Measurements from ENCODE around the gene RAB44. TPM values are rescaled to one million over a fixed set of nuclear protein-coding genes. Genes with fewer than 3 reads are reported as not detected.

Gene RAB44
- total RNA-seq, 1 experiment from 2014 or later: not detected

GRCh38 chr6:36694616-36695015 lies 3.0 kb upstream of the RAB44 start:
- H3K4me1 Mint-ChIP-seq: peaks cover 0 to 4% of the 10 kb centered on the region in 2 experiments; a peak in 1 of 4 replicates
- no peak overlapping the region for H2BK12ac ChIP-seq (ENCODE audit: insufficient read length, low read depth, low read length)
- no peak for TF ChIP-seq CTCF (conservative IDR thresholded peaks at IDR 0.05)
- no CpG with 5 or more reads among the region's 6 CpGs for WGBS (ENCODE audit: extremely low coverage, insufficient read length, low lambda C conversion rate)
- H3K9me3 ChIP-seq (ENCODE audit: control insufficient read depth, low read depth, low read length): no peaks in the 10 kb centered on the region
- no peak overlapping the region for H2BK5ac ChIP-seq (ENCODE audit: insufficient read length, low read length)
- no peaks in the 10 kb centered on the region for H3K23me2 ChIP-seq (ENCODE audit: insufficient read length, low read depth, low read length, poor library complexity, severe bottlenecking)
- H3T11ph ChIP-seq (ENCODE audit: low read length): no peak overlapping the region
- no peak overlapping the region for H4K5ac ChIP-seq (ENCODE audit: insufficient read length, low read depth, low read length)
- no peak overlapping the region for H3K14ac ChIP-seq (ENCODE audit: insufficient read depth, low read length)
- no peaks in the 10 kb centered on the region for H3K4me1 ChIP-seq (ENCODE audit: insufficient read depth, low read length)
- H2BK15ac ChIP-seq (ENCODE audit: low read depth, low read length): no peak overlapping the region
- no peak overlapping the region for H3K27ac Mint-ChIP-seq
- H2AK5ac ChIP-seq (ENCODE audit: insufficient read length, low read length): no peak overlapping the region
- no peak overlapping the region for H3K27ac ChIP-seq (ENCODE audit: insufficient read length, low read depth, low read length)
- H3K36me3 Mint-ChIP-seq (ENCODE audit: insufficient read depth in 1 of 3, low read depth in 3 of 3): no peaks in the 10 kb centered on the region
- H4K91ac ChIP-seq (ENCODE audit: insufficient read length, low read depth, low read length): no peak overlapping the region
- H3K79me1 ChIP-seq (ENCODE audit: insufficient read depth, low read depth, low read length, poor library complexity, severe bottlenecking): no peaks in the 10 kb centered on the region
- peaks cover 3% of the 10 kb centered on the region; the same call in 1 of the 2 replicates for H3K27me3 Mint-ChIP-seq (ENCODE audit: low read depth)
- H4K8ac ChIP-seq (replicated peaks; ENCODE audit: insufficient read length, low read depth, low read length): no peak overlapping the region
- no peak overlapping the region for H2BK20ac ChIP-seq (ENCODE audit: low read depth, low read length, poor library complexity, severe bottlenecking)
- no peak overlapping the region for H3K18ac ChIP-seq (ENCODE audit: insufficient read length, low read depth, low read length)
- no peak overlapping the region for H3K4ac ChIP-seq (ENCODE audit: low read depth, low read length)
- H4K20me1 ChIP-seq (ENCODE audit: control insufficient read depth, insufficient read depth, insufficient read length): no peaks in the 10 kb centered on the region
- H3K79me2 ChIP-seq (ENCODE audit: insufficient read depth, low read length): no peaks in the 10 kb centered on the region
- no peak overlapping the region for H2BK120ac ChIP-seq (ENCODE audit: low read depth, low read length, poor library complexity, severe bottlenecking)
- no peak overlapping the region for H3K56ac ChIP-seq (ENCODE audit: insufficient read length, low read depth, low read length)
- no peaks in the 10 kb centered on the region for H3K9me3 Mint-ChIP-seq
- no peak overlapping the region for H2AFZ ChIP-seq (ENCODE audit: low read length)
- H3K4me2 ChIP-seq (ENCODE audit: insufficient read depth, insufficient read length, low read length): no peak overlapping the region
- no peak for DNase-seq
- no peak overlapping the region for H3K9ac ChIP-seq (ENCODE audit: extremely low read depth, insufficient read length, low read length)
- H3K27me3 ChIP-seq (ENCODE audit: insufficient read depth, low read length): no peaks in the 10 kb centered on the region
- no peak overlapping the region for H3K23ac ChIP-seq (ENCODE audit: insufficient read length, low read depth, low read length)
- no peak overlapping the region for H3K4me3 Mint-ChIP-seq
